K562 (cell line): Measurements from ENCODE around the gene OTULIN.

Experiments
- POLR2A ChIP-seq: fragments of 450-650 bp; conservative IDR thresholded peaks from 2 replicates; pipeline ENCODE4 v1.6.1; 2016
- PPARD ChIP-seq: fragments of 250-450 bp; sonication (Bioruptor Pico); IDR thresholded peaks from 2 replicates; pipeline ENCODE4 v1.8.0; 2022; ENCODE audit warnings: inconsistent platforms, mild to moderate bottlenecking, moderate library complexity
- TF ChIP-seq, protein P1 (sequence below): sonication (generic); formaldehyde crosslinking; IDR thresholded peaks from 2 replicates; pipeline ENCODE4 v1.5.0; 2020; ENCODE audit warnings: missing genetic modification reagents

GRCh38 chr5:14712666-14713065 is 48.1 kb downstream of the OTULIN start:
- TF ChIP-seq POLR2A (no peak), PPARD (CRISPR knock-in tag) (no peak)
- TF ChIP-seq, protein P1, sequence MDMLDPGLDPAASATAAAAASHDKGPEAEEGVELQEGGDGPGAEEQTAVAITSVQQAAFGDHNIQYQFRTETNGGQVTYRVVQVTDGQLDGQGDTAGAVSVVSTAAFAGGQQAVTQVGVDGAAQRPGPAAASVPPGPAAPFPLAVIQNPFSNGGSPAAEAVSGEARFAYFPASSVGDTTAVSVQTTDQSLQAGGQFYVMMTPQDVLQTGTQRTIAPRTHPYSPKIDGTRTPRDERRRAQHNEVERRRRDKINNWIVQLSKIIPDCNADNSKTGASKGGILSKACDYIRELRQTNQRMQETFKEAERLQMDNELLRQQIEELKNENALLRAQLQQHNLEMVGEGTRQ (CRISPR knock-in tag) = no peak
